Anterior cingulate cortex (tissue), 58 donors: ENCODE measurements around the gene SH3TC1.
A peak's percentile ranks its signal among the peaks of the same experiment; 100 is the strongest.

Experiments used
- DNase-seq, 58 donors: peaks; one replicate each; lab custom pipeline; 2025; lab: John Stamatoyannopoulos, UW

Gene SH3TC1

GRCh38 chr4:8225706-8226443, 26.8 kb downstream of the SH3TC1 start:
- no peak for DNase-seq

- peak in 2 of 58 donors; percentile 27 to 35 for DNase-seq
Observed at GRCh38 chr4:8227201-8227770, 28.2 kb downstream of the SH3TC1 start.

GRCh38 chr4:8227771-8228318, 28.8 kb downstream of the SH3TC1 start:
- DNase-seq = no peak

- DNase-seq = peak in 52 of 58 donors; percentile 5 to 77 (median 59)
Observed at GRCh38 chr4:8228319-8229250, 29.5 kb downstream of the SH3TC1 start.

GRCh38 chr4:8229331-8229975, 30.4 kb downstream of the SH3TC1 start:
- no peak for DNase-seq

- DNase-seq = no peak
Observed at GRCh38 chr4:8230033-8230432, 30.9 kb downstream of the SH3TC1 start.

- no peak for DNase-seq
Observed at GRCh38 chr4:8230891-8231290, 31.8 kb downstream of the SH3TC1 start.

- no peak for DNase-seq
Observed at GRCh38 chr4:8231551-8232049, 32.5 kb downstream of the SH3TC1 start.

- no peak for DNase-seq
Observed at GRCh38 chr4:8232748-8233147, 33.7 kb downstream of the SH3TC1 start.

- no peak for DNase-seq
Observed at GRCh38 chr4:8233672-8234484, 34.8 kb downstream of the SH3TC1 start.

- no peak for DNase-seq
Observed at GRCh38 chr4:8234715-8235114, 35.6 kb downstream of the SH3TC1 start.

GRCh38 chr4:8235224-8235623, 36.1 kb downstream of the SH3TC1 start:
- no peak for DNase-seq

GRCh38 chr4:8235686-8236085, 36.6 kb downstream of the SH3TC1 start:
- no peak for DNase-seq

GRCh38 chr4:8236106-8236919, 37.2 kb downstream of the SH3TC1 start:
- DNase-seq = no peak

- DNase-seq = no peak
Observed at GRCh38 chr4:8236920-8237195, 37.8 kb downstream of the SH3TC1 start.

GRCh38 chr4:8237256-8237989, 38.3 kb downstream of the SH3TC1 start:
- DNase-seq = no peak

- no peak for DNase-seq
Observed at GRCh38 chr4:8238036-8238511, 39.0 kb downstream of the SH3TC1 start.

GRCh38 chr4:8238515-8239053, 39.5 kb downstream of the SH3TC1 start:
- no peak for DNase-seq
